Measurements from ENCODE around the gene LGALS13. TPM values are rescaled to one million over a fixed set of nuclear protein-coding genes. Genes with fewer than 3 reads are reported as not detected.
"Not testable (repeated sequence)": the region's sequence is repeated elsewhere in the genome, so short reads cannot be mapped to it uniquely, and the experiment has no call there.

LGALS13 gene
- total and polyA plus RNA-seq, 2 donors from 2014 or later, result not detected

- Histone ChIP-seq H3K27ac (ENCODE audit: low read depth in 2 of 2, low read length in 2 of 2) (no peak overlapping the region), H3K36me3 (ENCODE audit: control insufficient read depth in 2 of 3, insufficient read depth in 3 of 3, low read length in 3 of 3) (no peaks in the 10 kb centered on the region), H3K4me1 (ENCODE audit: control insufficient read depth in 2 of 3, insufficient read depth in 2 of 3, low read depth in 1 of 3, low read length in 3 of 3) (no peaks in the 10 kb centered on the region), H3K9ac (ENCODE audit: low read length in 3 of 3) (no peak overlapping the region), H3K27me3 (ENCODE audit: control insufficient read depth, insufficient read depth, low read length) (no peaks in the 10 kb centered on the region), H3K4me3 (ENCODE audit: low read length in 3 of 3) (no peak overlapping the region), H3K9me3 (ENCODE audit: control insufficient read depth in 2 of 3, insufficient read depth in 1 of 3, low read length in 3 of 3) (peaks cover 0 to 2% (median 0%) of the 10 kb centered on the region in 3 donors)
- TF ChIP-seq CTCF (IDR thresholded peaks at IDR 0.05; ENCODE audit: borderline replicate concordance, extremely low read depth, insufficient read depth), result no peak
- intact Hi-C loops (cut with DNase I), result no loop called here
- FAIRE-seq, result no peak
- no peak for DNase-seq
These were observed 11.3 kb downstream of the LGALS13 start for GRCh38 chr19:39613597-39613996.

- H3K4me1 ChIP-seq (ENCODE audit: control insufficient read depth in 2 of 3, insufficient read depth in 2 of 3, low read depth in 1 of 3, low read length in 3 of 3), result no peaks in the 10 kb centered on the region
- no peak for FAIRE-seq
These were observed 15.4 kb downstream of the LGALS13 start for GRCh38 chr19:39617745-39618144.

GRCh38 chr19:39623946-39624345, 21.6 kb downstream of the LGALS13 start:
- H3K9me3 ChIP-seq (ENCODE audit: control insufficient read depth in 2 of 3, insufficient read depth in 1 of 3, low read length in 3 of 3), result no peaks in the 10 kb centered on the region
- H3K27me3 ChIP-seq (ENCODE audit: control insufficient read depth, insufficient read depth, low read length), result no peaks in the 10 kb centered on the region
- no peak overlapping the region for H3K9ac ChIP-seq (ENCODE audit: low read length in 3 of 3)
- H3K4me3 ChIP-seq (ENCODE audit: low read length in 3 of 3), result no peak overlapping the region
- intact Hi-C loops (cut with DNase I), result no loop called here
- FAIRE-seq, result no peak
- no peaks in the 10 kb centered on the region for H3K36me3 ChIP-seq (ENCODE audit: control insufficient read depth in 2 of 3, insufficient read depth in 3 of 3, low read length in 3 of 3)
- no peak for DNase-seq
- H3K4me1 ChIP-seq (ENCODE audit: control insufficient read depth in 2 of 3, insufficient read depth in 2 of 3, low read depth in 1 of 3, low read length in 3 of 3), result no peaks in the 10 kb centered on the region
- TF ChIP-seq CTCF (IDR thresholded peaks at IDR 0.05; ENCODE audit: borderline replicate concordance, extremely low read depth, insufficient read depth), result no peak
- no peak overlapping the region for H3K27ac ChIP-seq (ENCODE audit: low read depth in 2 of 2, low read length in 2 of 2)

More at GRCh38 chr19:39617745-39618144, 15.4 kb downstream of the LGALS13 start:
- no peaks in the 10 kb centered on the region for H3K27me3 ChIP-seq (ENCODE audit: control insufficient read depth, insufficient read depth, low read length)
- H3K36me3 ChIP-seq (ENCODE audit: control insufficient read depth in 2 of 3, insufficient read depth in 3 of 3, low read length in 3 of 3), result no peaks in the 10 kb centered on the region
- no peak overlapping the region for H3K9ac ChIP-seq (ENCODE audit: low read length in 3 of 3)
- intact Hi-C loops (cut with DNase I), result no loop called here
- TF ChIP-seq CTCF (IDR thresholded peaks at IDR 0.05; ENCODE audit: borderline replicate concordance, extremely low read depth, insufficient read depth), result no peak
- DNase-seq, result no peak
- H3K9me3 ChIP-seq (ENCODE audit: control insufficient read depth in 2 of 3, insufficient read depth in 1 of 3, low read length in 3 of 3), result peaks cover 0 to 2% (median 0%) of the 10 kb centered on the region in 3 donors
- H3K4me3 ChIP-seq (ENCODE audit: low read length in 3 of 3), result no peak overlapping the region
- H3K27ac ChIP-seq (ENCODE audit: low read depth in 2 of 2, low read length in 2 of 2), result no peak overlapping the region

- H3K27ac ChIP-seq (ENCODE audit: low read depth in 2 of 2, low read length in 2 of 2); FAIRE-seq; H3K9me3 ChIP-seq (ENCODE audit: control insufficient read depth in 2 of 3, insufficient read depth in 1 of 3, low read length in 3 of 3); H3K4me3 ChIP-seq (ENCODE audit: low read length in 3 of 3); H3K4me1 ChIP-seq (ENCODE audit: control insufficient read depth in 2 of 3, insufficient read depth in 2 of 3, low read depth in 1 of 3, low read length in 3 of 3); H3K27me3 ChIP-seq (ENCODE audit: control insufficient read depth, insufficient read depth, low read length); intact Hi-C loops (cut with DNase I); H3K36me3 ChIP-seq (ENCODE audit: control insufficient read depth in 2 of 3, insufficient read depth in 3 of 3, low read length in 3 of 3); DNase-seq; H3K9ac ChIP-seq (ENCODE audit: low read length in 3 of 3): not testable (repeated sequence)
These were observed 25.3 kb downstream of the LGALS13 start for GRCh38 chr19:39627631-39628030.

All from kidney (tissue), 14 donors.